Ascending aorta (tissue), 2 donors: Measurements from ENCODE around the gene SHISA3. TPM values are rescaled to one million over a fixed set of nuclear protein-coding genes. Genes with fewer than 3 reads are reported as not detected.

Source experiments
- DNase-seq, 2 donors: peaks; one replicate each; pipeline ENCODE4 v3.0.0-alpha.2; 2019; ENCODE audit warnings: low spot score in 2 of 2
- H3K27ac ChIP-seq, 2 donors: fragments of 200-600 bp; sonication (generic); one replicate each; pipeline ENCODE4 v1.5.1; 2016 to 2017; ENCODE audit warnings: mild to moderate bottlenecking in 1 of 2
- H3K27me3 ChIP-seq: fragments of 200-600 bp; sonication (generic); one replicate; pipeline ENCODE4 v1.5.1; 2017
- H3K36me3 ChIP-seq, 2 donors: fragments of 200-600 bp; sonication (generic); one replicate each; pipeline ENCODE4 v1.5.1; 2016
- H3K4me1 ChIP-seq, 2 donors: fragments of 200-600 bp; sonication (generic); one replicate each; pipeline ENCODE4 v1.5.1; 2016 to 2017; ENCODE audit warnings: mild to moderate bottlenecking in 1 of 2
- H3K4me3 ChIP-seq, 2 donors: fragments of 200-600 bp; sonication (generic); one replicate each; pipeline ENCODE4 v1.5.1; 2016 to 2017; ENCODE audit warnings: mild to moderate bottlenecking in 1 of 2
- H3K9me3 ChIP-seq, 2 donors: fragments of 200-600 bp; sonication (generic); one replicate each; pipeline ENCODE4 v1.5.1; 2016
- CTCF ChIP-seq, 3 experiments: fragments of 200-600 bp in 2 of 3; fragments of 450-650 bp in 1 of 3; sonication (generic) in 2 of 3; IDR thresholded peaks; one replicate each; pipeline ENCODE4 v1.5.1; 2016 to 2019; ENCODE audit warnings: antibody characterized with exemption in 3 of 3, mild to moderate bottlenecking in 1 of 3, moderate library complexity in 1 of 3
- intact Hi-C: fragments of 100-400 bp; cut with DNase I; formaldehyde crosslinking; loops from one replicate; pipeline ENCODE4 v1.15.1; 2023
- total RNA-seq: library from RNA; depleted of rRNA; stranded (reverse); fragments of >200 nt; gene quantifications from one replicate; pipeline ENCODE4 v1.1.0, GENCODE V29; 2016

Gene SHISA3
- total RNA-seq, 1 donor from 2014 or later = 23.6 TPM

- Histone ChIP-seq H3K27me3 (no peaks in the 10 kb centered on the region), H3K4me1 (no peaks in the 10 kb centered on the region), H3K9me3 (no peaks in the 10 kb centered on the region), H3K4me3 (no peak overlapping the region), H3K27ac (no peak overlapping the region), H3K36me3 (no peaks in the 10 kb centered on the region)
- no peak for DNase-seq
- TF ChIP-seq CTCF (IDR thresholded peaks at IDR 0.05) = no peak
- intact Hi-C loops = no loop called here
Observed at GRCh38 chr4:42357325-42357724, 40.0 kb upstream of the SHISA3 start.

GRCh38 chr4:42359711-42360110, 37.6 kb upstream of the SHISA3 start:
- Histone ChIP-seq H3K4me3 (peak overlapping the region; percentile 8 to 48), H3K9me3 (no peaks in the 10 kb centered on the region), H3K27ac (no peak overlapping the region), H3K36me3 (no peaks in the 10 kb centered on the region), H3K27me3 (no peaks in the 10 kb centered on the region), H3K4me1 (no peaks in the 10 kb centered on the region)
- intact Hi-C loops = no loop called here
- no peak for TF ChIP-seq CTCF (IDR thresholded peaks at IDR 0.05)
- no peak for DNase-seq

- no peaks in the 10 kb centered on the region for H3K9me3 ChIP-seq
- no peak for DNase-seq
- H3K36me3 ChIP-seq = no peaks in the 10 kb centered on the region
- TF ChIP-seq CTCF (IDR thresholded peaks at IDR 0.05) = no peak
- no peaks in the 10 kb centered on the region for H3K4me1 ChIP-seq
- intact Hi-C loops = no loop called here
- no peaks in the 10 kb centered on the region for H3K27me3 ChIP-seq
- H3K4me3 ChIP-seq = no peak overlapping the region
- H3K27ac ChIP-seq = no peak overlapping the region
Observed at GRCh38 chr4:42360256-42360669, 37.0 kb upstream of the SHISA3 start.

GRCh38 chr4:42361456-42361855, 35.8 kb upstream of the SHISA3 start:
- no peak for DNase-seq
- no peaks in the 10 kb centered on the region for H3K4me1 ChIP-seq
- intact Hi-C loops = no loop called here
- no peaks in the 10 kb centered on the region for H3K9me3 ChIP-seq
- no peaks in the 10 kb centered on the region for H3K27me3 ChIP-seq
- no peaks in the 10 kb centered on the region for H3K36me3 ChIP-seq
- no peak overlapping the region for H3K27ac ChIP-seq
- H3K4me3 ChIP-seq = no peak overlapping the region
- no peak for TF ChIP-seq CTCF (IDR thresholded peaks at IDR 0.05)

GRCh38 chr4:42362591-42362990, 34.7 kb upstream of the SHISA3 start:
- Histone ChIP-seq H3K9me3 (no peaks in the 10 kb centered on the region), H3K36me3 (no peaks in the 10 kb centered on the region), H3K4me1 (no peaks in the 10 kb centered on the region), H3K27ac (no peak overlapping the region), H3K4me3 (no peak overlapping the region), H3K27me3 (no peaks in the 10 kb centered on the region)
- TF ChIP-seq CTCF (IDR thresholded peaks at IDR 0.05) = no peak
- intact Hi-C loops = no loop called here
- DNase-seq = no peak

GRCh38 chr4:42363614-42364013, 33.7 kb upstream of the SHISA3 start:
- intact Hi-C loops = no loop called here
- DNase-seq = no peak
- no peaks in the 10 kb centered on the region for H3K9me3 ChIP-seq
- H3K27ac ChIP-seq = no peak overlapping the region
- H3K27me3 ChIP-seq = no peaks in the 10 kb centered on the region
- no peak for TF ChIP-seq CTCF (IDR thresholded peaks at IDR 0.05)
- H3K4me1 ChIP-seq = no peaks in the 10 kb centered on the region
- no peak overlapping the region for H3K4me3 ChIP-seq
- H3K36me3 ChIP-seq = no peaks in the 10 kb centered on the region
